Occipital lobe (tissue), 2 donors: Measurements from ENCODE around the gene MOB3B. TPM values are rescaled to one million over a fixed set of nuclear protein-coding genes. Genes with fewer than 3 reads are reported as not detected.
"Not testable (repeated sequence)": the region's sequence is repeated elsewhere in the genome, so short reads cannot be mapped to it uniquely, and the experiment has no call there.

ENCODE experiments used
- DNase-seq: peaks from one replicate; lab custom pipeline; 2025; lab: John Stamatoyannopoulos, UW
- total RNA-seq: library from RNA; depleted of rRNA; stranded (reverse); fragments of >200 nt; gene quantifications from one replicate; pipeline ENCODE4 v1.2.3, GENCODE V29; 2014

The MOB3B gene
- total RNA-seq, 1 donor from 2014 or later = 6.2 TPM

- DNase-seq = no peak
Measured at GRCh38 chr9:27518809-27519208, 10.8 kb downstream of the MOB3B start.

DNA sequence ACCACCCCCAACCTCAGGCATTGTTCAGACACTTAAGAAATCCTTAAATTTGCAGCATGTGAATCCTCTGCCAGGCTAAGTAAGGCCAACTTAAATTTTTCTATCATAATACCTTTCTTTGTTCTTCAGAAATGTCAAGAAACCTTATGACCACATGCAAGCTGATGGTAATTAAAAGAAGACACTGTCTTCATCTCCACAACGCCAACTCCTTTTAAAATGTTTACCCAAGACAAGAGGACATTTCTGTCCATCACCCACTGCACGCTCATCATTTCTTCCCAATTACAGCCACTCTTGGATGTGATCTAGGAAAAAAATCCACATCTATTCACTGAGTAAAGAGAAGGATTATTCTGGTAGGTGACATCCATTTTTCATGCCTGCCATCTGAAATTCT is 11.6 kb downstream of the MOB3B start:
- no peak for DNase-seq

DNA sequence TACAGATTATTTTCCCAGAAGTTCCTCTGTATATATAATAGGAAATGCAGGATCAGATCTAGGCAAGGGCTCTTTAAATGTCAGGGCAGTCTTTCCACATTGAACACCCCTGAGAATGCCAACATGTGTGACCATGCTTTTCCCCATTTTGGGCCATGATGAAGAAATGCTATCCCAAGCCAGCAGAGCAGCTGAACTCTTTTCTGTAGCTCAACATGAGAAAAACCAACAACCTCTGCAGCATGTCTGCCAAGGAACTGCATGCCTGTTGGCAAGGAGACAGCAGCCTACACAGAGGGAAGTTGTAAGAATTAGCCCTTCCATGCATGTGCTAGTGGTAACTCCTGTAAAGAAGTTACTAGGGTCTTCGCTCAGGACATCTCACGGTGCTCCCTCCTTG is 15.1 kb downstream of the MOB3B start:
- no peak for DNase-seq

- DNase-seq = no peak
Measured at GRCh38 chr9:27511771-27512170, 17.8 kb downstream of the MOB3B start.

DNA sequence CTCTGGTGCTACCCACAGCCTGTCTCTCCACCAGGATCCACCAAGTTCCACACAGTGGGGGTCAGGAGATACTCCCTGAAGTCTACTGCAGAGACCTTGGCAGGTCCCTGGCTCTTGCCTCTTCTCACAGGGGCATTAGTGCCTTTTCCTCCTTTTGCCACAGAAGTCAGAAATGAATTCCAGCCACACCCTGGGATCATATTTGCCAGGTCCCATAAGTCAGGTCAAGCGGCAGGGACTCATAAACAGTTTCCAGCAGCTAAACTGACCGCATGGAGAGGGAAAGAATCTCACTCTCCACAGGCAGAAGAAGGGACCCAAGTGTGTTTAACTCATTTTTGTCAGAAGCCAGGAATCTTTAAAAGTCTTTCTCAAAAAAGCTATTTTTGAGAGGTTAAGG is 18.8 kb downstream of the MOB3B start:
- DNase-seq = no peak

DNA sequence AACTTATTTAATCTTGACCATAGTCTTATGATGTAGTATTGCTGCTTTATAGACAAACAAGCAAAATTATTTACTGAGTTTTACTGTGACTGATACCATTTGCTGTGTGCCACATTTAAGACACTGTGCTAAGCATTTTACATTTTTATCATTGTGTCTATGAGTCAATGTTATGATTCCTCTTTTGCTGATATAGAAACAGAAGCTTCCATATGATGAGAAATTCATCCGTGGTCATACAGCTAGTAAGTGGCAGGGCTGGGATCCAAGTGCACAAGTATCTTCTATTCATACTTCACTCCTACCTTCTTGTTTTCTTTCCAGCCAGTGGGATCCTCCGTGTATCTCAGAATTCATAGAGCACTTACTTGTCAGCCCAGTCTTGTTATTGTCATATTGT is 22.6 kb downstream of the MOB3B start:
- no peak for DNase-seq

- no peak for DNase-seq
Measured at GRCh38 chr9:27505744-27506161, 23.9 kb downstream of the MOB3B start.

DNA sequence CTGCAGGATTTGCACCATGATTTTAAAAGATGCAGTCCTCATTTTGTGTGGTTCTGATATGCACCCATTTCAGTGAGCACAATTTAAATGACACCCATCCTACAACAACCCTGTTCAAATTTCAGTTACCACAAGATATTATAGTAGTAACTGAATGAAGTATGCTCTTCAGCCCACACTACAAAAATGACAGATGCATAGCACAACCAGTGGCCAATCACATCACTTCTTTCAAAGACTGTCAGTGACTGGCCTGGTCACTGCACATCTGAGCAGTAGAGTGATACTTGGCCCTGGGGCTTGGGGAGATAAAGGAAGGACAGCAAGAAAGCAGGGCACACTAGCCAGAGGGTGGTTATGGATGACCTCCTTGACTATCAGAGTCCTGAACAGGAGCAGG is 25.4 kb downstream of the MOB3B start:
- no peak for DNase-seq

- no peak for DNase-seq
Measured at GRCh38 chr9:27503623-27504022, 26.0 kb downstream of the MOB3B start.

DNA sequence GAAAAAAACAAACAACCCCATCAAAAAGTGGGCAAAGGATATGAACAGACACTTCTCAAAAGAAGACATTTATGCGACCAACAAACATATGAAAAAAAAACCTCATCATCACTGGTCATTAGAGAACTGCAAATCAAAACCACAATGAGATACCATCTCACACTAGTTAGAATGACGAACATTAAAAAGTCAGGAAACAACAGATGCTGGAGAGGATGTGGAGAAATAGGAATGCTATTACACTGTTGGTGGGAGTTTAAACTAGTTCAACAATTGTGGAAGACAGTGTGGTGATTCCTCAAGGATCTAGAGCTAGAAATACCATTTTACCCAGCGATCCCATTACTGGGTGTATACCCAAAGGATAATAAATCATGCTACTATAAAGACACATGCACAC is 28.7 kb downstream of the MOB3B start:
- not testable (repeated sequence) for DNase-seq

GRCh38 chr9:27499451-27499850 is 30.2 kb downstream of the MOB3B start:
- DNase-seq = no peak

GRCh38 chr9:27497883-27498417 is 31.7 kb downstream of the MOB3B start:
- DNase-seq = peak; percentile 38

GRCh38 chr9:27496135-27496504 is 33.5 kb downstream of the MOB3B start:
- DNase-seq = no peak

GRCh38 chr9:27495480-27496134 is 34.0 kb downstream of the MOB3B start:
- no peak for DNase-seq

DNA sequence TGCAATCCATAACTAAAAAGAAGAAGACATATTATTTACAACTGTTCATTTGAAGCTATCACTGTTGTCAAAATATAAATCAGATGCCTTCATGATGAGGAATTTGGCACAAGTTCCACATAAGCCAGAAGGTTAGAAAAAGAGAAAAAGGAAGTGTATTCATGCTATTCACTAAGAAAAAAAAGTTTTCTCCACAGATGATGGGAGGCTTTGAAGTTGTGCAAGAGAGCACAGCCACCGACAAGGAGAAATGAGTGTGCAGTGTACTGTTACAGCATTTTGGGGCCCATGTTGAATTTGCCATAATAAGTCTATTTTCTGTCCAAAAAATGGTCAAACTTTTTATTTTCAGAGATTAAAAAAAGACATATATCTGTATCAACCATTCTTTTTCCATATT is 38.5 kb downstream of the MOB3B start:
- no peak for DNase-seq

GRCh38 chr9:27489087-27489876 is 40.3 kb downstream of the MOB3B start:
- no peak for DNase-seq

DNA sequence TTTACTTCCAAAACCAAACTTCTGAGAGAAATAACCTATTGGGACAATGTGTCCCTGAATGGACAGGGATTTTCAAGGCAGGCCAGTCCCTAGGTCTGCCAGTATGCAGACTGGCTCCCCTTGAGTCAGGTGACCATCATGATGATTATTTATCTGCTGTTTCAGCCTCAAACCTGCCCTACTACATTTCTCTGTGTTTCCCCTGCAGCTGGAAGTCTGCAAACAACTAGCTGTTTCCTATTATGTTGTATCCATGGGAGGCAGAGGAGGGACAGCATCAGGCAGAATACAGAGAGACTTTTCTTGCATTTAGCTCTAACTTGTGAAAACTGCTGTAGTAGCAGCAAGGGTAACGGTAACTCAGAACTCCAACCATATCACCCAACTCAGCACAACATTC is 41.7 kb downstream of the MOB3B start:
- DNase-seq = no peak

- no peak for DNase-seq
Measured at GRCh38 chr9:27487128-27487640, 42.4 kb downstream of the MOB3B start.

GRCh38 chr9:27485158-27485557 is 44.5 kb downstream of the MOB3B start:
- DNase-seq = no peak

GRCh38 chr9:27483576-27483975 is 46.0 kb downstream of the MOB3B start:
- DNase-seq = no peak

GRCh38 chr9:27482709-27483108 is 46.9 kb downstream of the MOB3B start:
- DNase-seq = no peak

- no peak for DNase-seq
Measured at GRCh38 chr9:27478322-27478721, 51.3 kb downstream of the MOB3B start.
